ENCODE results near the gene KATNIP. TPM values are rescaled to one million over a fixed set of nuclear protein-coding genes. Genes with fewer than 3 reads are reported as not detected.

KATNIP gene
- total and polyA plus RNA-seq, 9 of the 15 experiments (the other 6 are each of a cell fraction or from before 2014, with no cell fraction given): 1.7 to 13.2 (median 8.0) TPM

DNA sequence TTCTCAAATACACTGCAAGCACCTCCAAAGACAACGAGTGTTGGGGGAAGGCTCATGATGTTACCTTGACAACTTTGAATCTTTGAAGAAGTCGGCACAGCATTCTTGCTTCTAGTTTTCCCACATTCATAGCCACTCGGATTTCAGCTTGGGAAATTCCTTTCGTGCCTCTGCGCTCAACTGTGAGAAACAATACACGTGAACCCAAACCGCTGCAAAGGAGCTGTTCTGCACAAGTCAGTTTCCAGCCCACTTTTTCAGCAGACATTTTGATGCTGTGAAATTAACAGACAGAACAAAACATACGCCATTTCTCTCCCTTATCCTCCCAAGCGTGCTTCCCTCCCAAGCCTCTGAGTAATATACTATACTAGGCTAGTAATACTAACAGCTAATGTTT, 41.5 kb upstream of the KATNIP start (continued):
- TF ChIP-seq, protein P1, sequence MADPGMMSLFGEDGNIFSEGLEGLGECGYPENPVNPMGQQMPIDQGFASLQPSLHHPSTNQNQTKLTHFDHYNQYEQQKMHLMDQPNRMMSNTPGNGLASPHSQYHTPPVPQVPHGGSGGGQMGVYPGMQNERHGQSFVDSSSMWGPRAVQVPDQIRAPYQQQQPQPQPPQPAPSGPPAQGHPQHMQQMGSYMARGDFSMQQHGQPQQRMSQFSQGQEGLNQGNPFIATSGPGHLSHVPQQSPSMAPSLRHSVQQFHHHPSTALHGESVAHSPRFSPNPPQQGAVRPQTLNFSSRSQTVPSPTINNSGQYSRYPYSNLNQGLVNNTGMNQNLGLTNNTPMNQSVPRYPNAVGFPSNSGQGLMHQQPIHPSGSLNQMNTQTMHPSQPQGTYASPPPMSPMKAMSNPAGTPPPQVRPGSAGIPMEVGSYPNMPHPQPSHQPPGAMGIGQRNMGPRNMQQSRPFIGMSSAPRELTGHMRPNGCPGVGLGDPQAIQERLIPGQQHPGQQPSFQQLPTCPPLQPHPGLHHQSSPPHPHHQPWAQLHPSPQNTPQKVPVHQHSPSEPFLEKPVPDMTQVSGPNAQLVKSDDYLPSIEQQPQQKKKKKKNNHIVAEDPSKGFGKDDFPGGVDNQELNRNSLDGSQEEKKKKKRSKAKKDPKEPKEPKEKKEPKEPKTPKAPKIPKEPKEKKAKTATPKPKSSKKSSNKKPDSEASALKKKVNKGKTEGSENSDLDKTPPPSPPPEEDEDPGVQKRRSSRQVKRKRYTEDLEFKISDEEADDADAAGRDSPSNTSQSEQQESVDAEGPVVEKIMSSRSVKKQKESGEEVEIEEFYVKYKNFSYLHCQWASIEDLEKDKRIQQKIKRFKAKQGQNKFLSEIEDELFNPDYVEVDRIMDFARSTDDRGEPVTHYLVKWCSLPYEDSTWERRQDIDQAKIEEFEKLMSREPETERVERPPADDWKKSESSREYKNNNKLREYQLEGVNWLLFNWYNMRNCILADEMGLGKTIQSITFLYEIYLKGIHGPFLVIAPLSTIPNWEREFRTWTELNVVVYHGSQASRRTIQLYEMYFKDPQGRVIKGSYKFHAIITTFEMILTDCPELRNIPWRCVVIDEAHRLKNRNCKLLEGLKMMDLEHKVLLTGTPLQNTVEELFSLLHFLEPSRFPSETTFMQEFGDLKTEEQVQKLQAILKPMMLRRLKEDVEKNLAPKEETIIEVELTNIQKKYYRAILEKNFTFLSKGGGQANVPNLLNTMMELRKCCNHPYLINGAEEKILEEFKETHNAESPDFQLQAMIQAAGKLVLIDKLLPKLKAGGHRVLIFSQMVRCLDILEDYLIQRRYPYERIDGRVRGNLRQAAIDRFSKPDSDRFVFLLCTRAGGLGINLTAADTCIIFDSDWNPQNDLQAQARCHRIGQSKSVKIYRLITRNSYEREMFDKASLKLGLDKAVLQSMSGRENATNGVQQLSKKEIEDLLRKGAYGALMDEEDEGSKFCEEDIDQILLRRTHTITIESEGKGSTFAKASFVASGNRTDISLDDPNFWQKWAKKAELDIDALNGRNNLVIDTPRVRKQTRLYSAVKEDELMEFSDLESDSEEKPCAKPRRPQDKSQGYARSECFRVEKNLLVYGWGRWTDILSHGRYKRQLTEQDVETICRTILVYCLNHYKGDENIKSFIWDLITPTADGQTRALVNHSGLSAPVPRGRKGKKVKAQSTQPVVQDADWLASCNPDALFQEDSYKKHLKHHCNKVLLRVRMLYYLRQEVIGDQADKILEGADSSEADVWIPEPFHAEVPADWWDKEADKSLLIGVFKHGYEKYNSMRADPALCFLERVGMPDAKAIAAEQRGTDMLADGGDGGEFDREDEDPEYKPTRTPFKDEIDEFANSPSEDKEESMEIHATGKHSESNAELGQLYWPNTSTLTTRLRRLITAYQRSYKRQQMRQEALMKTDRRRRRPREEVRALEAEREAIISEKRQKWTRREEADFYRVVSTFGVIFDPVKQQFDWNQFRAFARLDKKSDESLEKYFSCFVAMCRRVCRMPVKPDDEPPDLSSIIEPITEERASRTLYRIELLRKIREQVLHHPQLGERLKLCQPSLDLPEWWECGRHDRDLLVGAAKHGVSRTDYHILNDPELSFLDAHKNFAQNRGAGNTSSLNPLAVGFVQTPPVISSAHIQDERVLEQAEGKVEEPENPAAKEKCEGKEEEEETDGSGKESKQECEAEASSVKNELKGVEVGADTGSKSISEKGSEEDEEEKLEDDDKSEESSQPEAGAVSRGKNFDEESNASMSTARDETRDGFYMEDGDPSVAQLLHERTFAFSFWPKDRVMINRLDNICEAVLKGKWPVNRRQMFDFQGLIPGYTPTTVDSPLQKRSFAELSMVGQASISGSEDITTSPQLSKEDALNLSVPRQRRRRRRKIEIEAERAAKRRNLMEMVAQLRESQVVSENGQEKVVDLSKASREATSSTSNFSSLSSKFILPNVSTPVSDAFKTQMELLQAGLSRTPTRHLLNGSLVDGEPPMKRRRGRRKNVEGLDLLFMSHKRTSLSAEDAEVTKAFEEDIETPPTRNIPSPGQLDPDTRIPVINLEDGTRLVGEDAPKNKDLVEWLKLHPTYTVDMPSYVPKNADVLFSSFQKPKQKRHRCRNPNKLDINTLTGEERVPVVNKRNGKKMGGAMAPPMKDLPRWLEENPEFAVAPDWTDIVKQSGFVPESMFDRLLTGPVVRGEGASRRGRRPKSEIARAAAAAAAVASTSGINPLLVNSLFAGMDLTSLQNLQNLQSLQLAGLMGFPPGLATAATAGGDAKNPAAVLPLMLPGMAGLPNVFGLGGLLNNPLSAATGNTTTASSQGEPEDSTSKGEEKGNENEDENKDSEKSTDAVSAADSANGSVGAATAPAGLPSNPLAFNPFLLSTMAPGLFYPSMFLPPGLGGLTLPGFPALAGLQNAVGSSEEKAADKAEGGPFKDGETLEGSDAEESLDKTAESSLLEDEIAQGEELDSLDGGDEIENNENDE (IDR thresholded peaks at IDR 0.05; ENCODE audit: low read depth, low read length): no peak
- TF ChIP-seq POLR2A (conservative IDR thresholded peaks at IDR 0.05) (no peak), ZNF644 (tag; IDR thresholded peaks at IDR 0.05; ENCODE audit: low read depth) (no peak), ZFP1 (CRISPR knock-in tag; IDR thresholded peaks at IDR 0.05) (no peak), MECOM (CRISPR knock-in tag; IDR thresholded peaks at IDR 0.05) (no peak), MAFK (IDR thresholded peaks at IDR 0.05; ENCODE audit: low read length) (no peak), ESRRA (IDR thresholded peaks at IDR 0.05; ENCODE audit: borderline replicate concordance, low read depth) (no peak), MEF2A (IDR thresholded peaks at IDR 0.05; ENCODE audit: control insufficient read depth, low read depth, low read length) (no peak), XRCC5 (IDR thresholded peaks at IDR 0.05; ENCODE audit: low read depth, low read length) (no peak)
- TF ChIP-seq, protein P2, sequence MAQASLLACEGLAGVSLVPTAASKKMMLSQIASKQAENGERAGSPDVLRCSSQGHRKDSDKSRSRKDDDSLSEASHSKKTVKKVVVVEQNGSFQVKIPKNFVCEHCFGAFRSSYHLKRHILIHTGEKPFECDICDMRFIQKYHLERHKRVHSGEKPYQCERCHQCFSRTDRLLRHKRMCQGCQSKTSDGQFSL (CRISPR knock-in tag; IDR thresholded peaks at IDR 0.05): no peak
- TF ChIP-seq, protein P2 (tag; IDR thresholded peaks at IDR 0.05): no peak

Measured in K562 (cell line).